HFFc6 (cell line): ENCODE data around the gene SAA4. TPM values are rescaled to one million over a fixed set of nuclear protein-coding genes. Genes with fewer than 3 reads are reported as not detected.
"Not testable (repeated sequence)": the region's sequence is repeated elsewhere in the genome, so short reads cannot be mapped to it uniquely, and the experiment has no call there.

Experiments used
- DNase-seq: peaks from one replicate; pipeline ENCODE4 v3.0.0-alpha.2; 2018
- H3K27ac Mint-ChIP-seq: 2 replicates; pipeline ENCODE4 v1.8.0; 2020; ENCODE audit warnings: mild to moderate bottlenecking, mixed read lengths
- H3K27me3 Mint-ChIP-seq: 2 replicates; pipeline ENCODE4 v1.8.0; 2021; ENCODE audit warnings: mild to moderate bottlenecking, moderate library complexity, mixed read lengths; ENCODE audit not compliant: insufficient read depth
- H3K36me3 Mint-ChIP-seq: 2 replicates; pipeline ENCODE4 v1.8.0; 2021; ENCODE audit warnings: low read depth, mixed read lengths
- H3K4me1 Mint-ChIP-seq: 2 replicates; pipeline ENCODE4 v1.8.0; 2020; ENCODE audit warnings: low read depth, mixed read lengths
- H3K4me3 Mint-ChIP-seq: 2 replicates; pipeline ENCODE4 v1.8.0; 2020; ENCODE audit warnings: mild to moderate bottlenecking, moderate library complexity, mixed read lengths
- H3K9me3 Mint-ChIP-seq: 2 replicates; pipeline ENCODE4 v1.8.0; 2020; ENCODE audit warnings: mild to moderate bottlenecking, mixed read lengths
- total RNA-seq, 6 experiments: library from RNA; stranded (reverse); fragmentation: NEBNext Ultra II Directional; extraction: Animal tissue kit (Norgen Biotek cat#: 25700); gene quantifications; 2 replicates in 1 of 6; 3 replicates in 5 of 6; pipeline ENCODE4 v1.2.3, GENCODE V29; 2021
- TF ChIP-seq, protein P1 (sequence below): fragments of 200-600 bp; sonication (generic); IDR thresholded peaks from 2 replicates; pipeline ENCODE4 v1.5.0; 2021; ENCODE audit warnings: antibody characterized with exemption, mild to moderate bottlenecking

Gene SAA4
- total RNA-seq, 6 experiments from 2014 or later: not detected

DNA sequence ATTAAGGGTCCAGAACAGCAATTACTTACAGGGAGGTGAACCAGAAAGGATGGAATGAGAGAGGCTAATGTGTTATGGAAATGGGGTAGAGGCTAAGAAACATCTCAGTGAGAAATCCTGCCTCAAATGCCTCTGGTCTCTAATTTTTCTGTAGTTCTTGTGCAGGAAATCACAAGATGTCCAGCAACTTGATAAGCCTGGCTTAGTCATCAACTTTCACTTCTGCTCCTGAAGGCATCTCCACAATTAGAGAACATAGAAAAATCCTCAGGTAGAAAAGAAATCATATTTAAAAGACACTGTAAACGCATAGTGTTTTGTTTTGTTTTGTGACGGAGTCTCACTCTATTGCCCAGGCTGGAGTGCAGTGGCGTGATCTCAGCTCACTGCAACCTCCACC, 45.2 kb downstream of the SAA4 start:
- no peaks in the 10 kb centered on the region for H3K4me1 Mint-ChIP-seq
- H3K27ac Mint-ChIP-seq: no peak overlapping the region
- H3K36me3 Mint-ChIP-seq: no peaks in the 10 kb centered on the region
- DNase-seq: no peak
- TF ChIP-seq, protein P1, sequence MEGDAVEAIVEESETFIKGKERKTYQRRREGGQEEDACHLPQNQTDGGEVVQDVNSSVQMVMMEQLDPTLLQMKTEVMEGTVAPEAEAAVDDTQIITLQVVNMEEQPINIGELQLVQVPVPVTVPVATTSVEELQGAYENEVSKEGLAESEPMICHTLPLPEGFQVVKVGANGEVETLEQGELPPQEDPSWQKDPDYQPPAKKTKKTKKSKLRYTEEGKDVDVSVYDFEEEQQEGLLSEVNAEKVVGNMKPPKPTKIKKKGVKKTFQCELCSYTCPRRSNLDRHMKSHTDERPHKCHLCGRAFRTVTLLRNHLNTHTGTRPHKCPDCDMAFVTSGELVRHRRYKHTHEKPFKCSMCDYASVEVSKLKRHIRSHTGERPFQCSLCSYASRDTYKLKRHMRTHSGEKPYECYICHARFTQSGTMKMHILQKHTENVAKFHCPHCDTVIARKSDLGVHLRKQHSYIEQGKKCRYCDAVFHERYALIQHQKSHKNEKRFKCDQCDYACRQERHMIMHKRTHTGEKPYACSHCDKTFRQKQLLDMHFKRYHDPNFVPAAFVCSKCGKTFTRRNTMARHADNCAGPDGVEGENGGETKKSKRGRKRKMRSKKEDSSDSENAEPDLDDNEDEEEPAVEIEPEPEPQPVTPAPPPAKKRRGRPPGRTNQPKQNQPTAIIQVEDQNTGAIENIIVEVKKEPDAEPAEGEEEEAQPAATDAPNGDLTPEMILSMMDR: no peak
- H3K4me3 Mint-ChIP-seq: no peak overlapping the region
- peaks cover 15% of the 10 kb centered on the region for H3K27me3 Mint-ChIP-seq
- no peaks in the 10 kb centered on the region for H3K9me3 Mint-ChIP-seq

DNA sequence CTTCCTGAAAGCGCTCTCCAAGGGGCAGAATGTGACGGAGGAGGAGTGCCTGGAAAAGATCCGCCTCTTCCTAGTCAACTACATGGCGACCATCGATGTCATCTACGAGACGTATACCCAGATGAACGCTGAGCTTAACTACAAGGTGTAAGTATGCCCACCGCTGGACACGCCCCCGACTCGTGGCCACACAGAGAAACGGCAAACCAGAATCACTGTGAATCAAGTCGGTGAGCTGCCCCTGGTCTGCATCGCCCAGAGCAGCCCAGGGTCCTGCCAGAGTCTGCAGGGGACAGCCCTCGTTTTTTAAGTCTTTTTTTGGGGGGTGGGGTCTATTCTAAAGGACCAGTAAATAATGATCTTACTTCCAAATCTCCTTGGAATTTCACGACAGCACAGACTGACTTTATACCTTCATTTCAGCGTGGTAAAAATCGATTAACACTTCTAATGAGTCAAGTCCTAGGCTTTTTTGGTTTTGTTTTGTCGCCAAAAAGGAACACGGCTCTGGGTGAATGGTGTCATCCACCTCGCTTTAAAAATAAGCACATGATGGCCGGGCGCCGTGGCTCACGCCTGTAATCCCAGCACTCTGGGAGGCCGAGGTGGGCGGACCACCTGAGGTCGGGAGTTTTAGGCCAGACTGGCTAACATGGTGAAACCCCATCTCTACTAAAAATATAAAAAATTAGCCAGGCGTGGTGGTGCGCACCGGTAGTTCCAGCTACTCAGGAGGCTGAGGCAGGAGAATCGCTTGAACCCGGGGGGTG, 46.9 kb downstream of the SAA4 start:
- H3K27me3 Mint-ChIP-seq: peaks cover 12% of the 10 kb centered on the region
- DNase-seq: not testable (repeated sequence)

DNA sequence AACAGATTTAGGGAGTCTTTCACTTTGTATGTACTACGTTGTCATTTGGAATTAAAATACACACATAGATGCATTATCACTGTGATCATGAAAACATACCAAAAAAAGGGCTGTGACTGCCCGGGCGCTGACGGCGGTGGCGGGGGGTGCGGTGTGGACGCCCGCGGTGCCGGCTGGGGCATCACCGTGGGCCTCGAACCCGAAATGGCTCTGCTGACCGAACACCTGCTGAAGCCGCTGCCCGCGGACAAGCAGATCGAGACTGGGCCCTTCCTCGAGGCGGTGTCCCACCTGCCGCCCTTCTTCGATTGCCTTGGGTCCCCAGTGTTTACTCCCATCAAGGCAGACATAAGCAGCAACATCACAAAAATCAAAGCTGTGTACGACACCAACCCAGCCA, 47.8 kb downstream of the SAA4 start:
- H3K4me3 Mint-ChIP-seq: no peak overlapping the region
- no peaks in the 10 kb centered on the region for H3K4me1 Mint-ChIP-seq
- no peak overlapping the region for H3K27ac Mint-ChIP-seq
- H3K27me3 Mint-ChIP-seq: peaks cover 8% of the 10 kb centered on the region
- no peaks in the 10 kb centered on the region for H3K9me3 Mint-ChIP-seq
- TF ChIP-seq, protein P1: no peak
- no peaks in the 10 kb centered on the region for H3K36me3 Mint-ChIP-seq
- DNase-seq: no peak

More for the DNA sequence above, 46.9 kb downstream of the SAA4 start:
- not testable (repeated sequence) for H3K9me3 Mint-ChIP-seq, H3K36me3 Mint-ChIP-seq, H3K27ac Mint-ChIP-seq, H3K4me3 Mint-ChIP-seq, H3K4me1 Mint-ChIP-seq

Other genes with a start within 250 kb of the SAA4 start
- 10 to 100 TPM; 13.5 to 19.3 (median 17.7) TPM for gene SERGEF, start 223.8 kb downstream of the SAA4 start, total RNA-seq
- gene TPH1, start 190.5 kb downstream of the SAA4 start, total RNA-seq: under 1 TPM in 1 of 6 experiments, not detected in 5; 0.03 TPM
- gene SAAL1, start 130.7 kb downstream of the SAA4 start, total RNA-seq: 10 to 100 TPM; 10.3 to 16.6 (median 15.3) TPM
- not detected for gene MRGPRX3, start 104.2 kb downstream of the SAA4 start, total RNA-seq
- gene MRGPRX4, start 64.0 kb downstream of the SAA4 start, total RNA-seq: not detected
- gene SAA2, start 11.9 kb upstream of the SAA4 start, total RNA-seq: not detected
- under 1 TPM in 2 of 6 experiments, not detected in 4; 0.50 to 0.55 TPM for gene SAA1, start 29.5 kb upstream of the SAA4 start, total RNA-seq
- 10 to 100 TPM; 31.4 to 41.5 (median 34.4) TPM for gene HPS5, start 85.3 kb upstream of the SAA4 start, total RNA-seq
- gene GTF2H1, start 85.8 kb upstream of the SAA4 start, total RNA-seq: 10 to 100 TPM; 45.3 to 58.1 (median 52.7) TPM
- 1,000 to 10,000 TPM; 1,331 to 1,603 (median 1,438) TPM for gene LDHA, start 157.8 kb upstream of the SAA4 start, total RNA-seq
- gene LDHC, start 175.5 kb upstream of the SAA4 start, total RNA-seq: 1 to 10 TPM in 4 of 6 experiments, under 1 TPM in 2; 0.52 to 2.7 (median 2.0) TPM
- not detected for gene LDHAL6A, start 219.1 kb upstream of the SAA4 start, total RNA-seq